HCT116 (cell line): Measurements from ENCODE around the gene CDK11B. TPM values are rescaled to one million over a fixed set of nuclear protein-coding genes. Genes with fewer than 3 reads are reported as not detected.

Experiments used
- ATAC-seq: fragments of 200-7000 bp; cut with Tn5 transposase; 2 replicates; pipeline ENCODE4 v1.9.1; 2020; ENCODE audit warnings: mild to moderate bottlenecking, moderate library complexity
- BruUV-seq: library from RNA; stranded (reverse); fragments of 400-500 nt; replicated peaks from 2 replicates; lab custom pipeline; 2021; lab: Mats Ljungman, UMichigan
- CTCF ChIA-PET: fragments of 300-600 bp; sonication (Branson Sonifier 250); formaldehyde crosslinking; loops from one replicate; lab custom pipeline; 2021; ENCODE audit warnings: antibody characterized with exemption; lab: Charles Lee
- POLR2A ChIA-PET: fragments of 300-600, 350-600 bp; sonication (Branson Sonifier 250); formaldehyde crosslinking; loops from one replicate; lab custom pipeline; 2021; ENCODE audit warnings: antibody characterized with exemption; lab: Charles Lee
- RAD21 ChIA-PET, 2 experiments: fragments of 300-600 bp; sonication (Branson Sonifier 250); formaldehyde crosslinking; loops; one replicate each; lab custom pipeline; 2023; ENCODE audit warnings: low total read pairs in 2 of 2; ENCODE audit not compliant: uncharacterized antibody in 2 of 2, unreplicated experiment in 2 of 2, low non-redundant PET in 1 of 2; lab: Charles Lee
- DNase-seq: peaks from one replicate; pipeline ENCODE4 v3.0.0-alpha.2; 2010; ENCODE audit warnings: low read depth, low spot score
- H2AFZ ChIP-seq: fragments of 200-600 bp; shearing (Covaris generic), sonication (generic); 2 replicates; pipeline ENCODE4 v1.6.1; 2017; ENCODE audit warnings: low read depth, mixed run types, mixed read lengths, antibody characterized with exemption, low read length; ENCODE audit not compliant: poor library complexity, severe bottlenecking
- H3K27ac ChIP-seq: 2 replicates; pipeline ENCODE4 v1.5.1; 2012; ENCODE audit warnings: low read depth, low read length
- H3K27me3 ChIP-seq: fragments of 200-600 bp; sonication (generic); 2 replicates; pipeline ENCODE4 v1.6.1; 2016; ENCODE audit warnings: mixed run types, low read length, mixed read lengths; ENCODE audit not compliant: insufficient read depth
- H3K36me3 ChIP-seq, 2 experiments: fragments of 200-500 bp in 1 of 2; fragments of 200-600 bp in 1 of 2; sonication (Bioruptor generic) in 1 of 2; sonication (generic) in 1 of 2; 2 replicates each; pipeline versions ENCODE4 v1.5.1 to v1.6.1; 2014 to 2016; ENCODE audit warnings: low read length in 2 of 2, inconsistent platforms in 1 of 2, mixed read lengths in 1 of 2, mixed run types in 1 of 2; ENCODE audit not compliant: insufficient read depth in 2 of 2, control insufficient read depth in 1 of 2
- H3K4me1 ChIP-seq, 2 experiments: fragments of 200-600 bp in 1 of 2; sonication (generic) in 1 of 2; 2 replicates each; pipeline versions ENCODE4 v1.5.1 to v1.6.1; 2012 to 2017; ENCODE audit warnings: low read length in 2 of 2, inconsistent platforms in 1 of 2, mild to moderate bottlenecking in 1 of 2, mixed read lengths in 1 of 2, mixed run types in 1 of 2, moderate library complexity in 1 of 2; ENCODE audit not compliant: insufficient read depth in 2 of 2, control insufficient read depth in 1 of 2
- H3K4me2 ChIP-seq: fragments of 200-600 bp; sonication (generic); 2 replicates; pipeline ENCODE4 v1.6.1; 2017; ENCODE audit warnings: mixed run types, low read length, mixed read lengths
- H3K4me3 ChIP-seq, 2 experiments: fragments of 200-600 bp in 1 of 2; sonication (generic) in 1 of 2; replicated peaks in 1 of 2; 2 replicates each; pipeline ENCODE4 v1.5.1; 2011 to 2016; ENCODE audit warnings: low read length in 2 of 2, control low read depth in 1 of 2, low read depth in 1 of 2, mild to moderate bottlenecking in 1 of 2, mixed read lengths in 1 of 2, mixed run types in 1 of 2
- H3K79me2 ChIP-seq: fragments of 200-600 bp; sonication (generic); 2 replicates; pipeline ENCODE4 v1.6.1; 2017; ENCODE audit warnings: mild to moderate bottlenecking, mixed run types, low read length, moderate library complexity, mixed read lengths; ENCODE audit not compliant: insufficient read depth
- H3K9ac ChIP-seq: fragments of 200-600 bp; sonication (generic); 2 replicates; pipeline ENCODE4 v1.6.1; 2016; ENCODE audit warnings: low read length, mixed read lengths
- H3K9me2 ChIP-seq: fragments of 200-600 bp; sonication (generic), shearing (Covaris generic); 2 replicates; pipeline ENCODE4 v1.6.1; 2017; ENCODE audit warnings: mixed run types, mild to moderate bottlenecking, moderate library complexity; ENCODE audit not compliant: insufficient read depth
- H3K9me3 ChIP-seq, 2 experiments: fragments of 200-500 bp in 1 of 2; fragments of 200-600 bp in 1 of 2; sonication (Bioruptor generic) in 1 of 2; sonication (generic) in 1 of 2; 2 replicates each; pipeline ENCODE4 v1.6.1; 2014 to 2017; ENCODE audit warnings: low read length in 2 of 2, mixed read lengths in 2 of 2, inconsistent platforms in 1 of 2, low read depth in 1 of 2, mild to moderate bottlenecking in 1 of 2, mixed run types in 1 of 2, moderate library complexity in 1 of 2; ENCODE audit not compliant: control insufficient read depth in 1 of 2, insufficient read depth in 1 of 2
- H4K20me1 ChIP-seq: fragments of 200-600 bp; sonication (generic), shearing (Covaris generic); 2 replicates; pipeline ENCODE4 v1.6.1; 2017; ENCODE audit warnings: mixed run types, mild to moderate bottlenecking, moderate library complexity; ENCODE audit not compliant: insufficient read depth
- ATF3 ChIP-seq: IDR thresholded peaks from 2 replicates; pipeline ENCODE4 v1.6.1; 2012
- CEBPB ChIP-seq: IDR thresholded peaks from 2 replicates; pipeline ENCODE4 v1.6.1; 2012; ENCODE audit warnings: low read depth
- EGR1 ChIP-seq: IDR thresholded peaks from 2 replicates; pipeline ENCODE4 v1.6.1; 2012; ENCODE audit warnings: low read depth
- ELF1 ChIP-seq: IDR thresholded peaks from 2 replicates; pipeline ENCODE4 v1.6.1; 2012; ENCODE audit warnings: low read depth, borderline replicate concordance
- EZH2 ChIP-seq: fragments of 200-600 bp; sonication (generic); IDR thresholded peaks from 2 replicates; pipeline ENCODE4 v1.6.1; 2017; ENCODE audit warnings: antibody characterized with exemption, mixed run types
- EZH2phosphoT487 ChIP-seq: fragments of 200-600 bp; IDR thresholded peaks from 2 replicates; pipeline ENCODE4 v1.6.1; 2018; ENCODE audit warnings: antibody characterized with exemption, borderline replicate concordance
- FOSL1 ChIP-seq: IDR thresholded peaks from 2 replicates; pipeline ENCODE4 v1.6.1; 2012; ENCODE audit warnings: low read depth
- MAX ChIP-seq: IDR thresholded peaks from 2 replicates; pipeline ENCODE4 v1.6.1; 2012
- POLR2A ChIP-seq: IDR thresholded peaks from 2 replicates; pipeline ENCODE4 v1.7.0; 2011; ENCODE audit warnings: borderline replicate concordance; ENCODE audit not compliant: insufficient read depth, insufficient read length; ENCODE audit errors: extremely low read depth
- POLR2AphosphoS5 ChIP-seq: IDR thresholded peaks from 2 replicates; pipeline ENCODE4 v1.6.1; 2011; ENCODE audit warnings: mild to moderate bottlenecking, low read depth, low read length, moderate library complexity
- RAD21 ChIP-seq: IDR thresholded peaks from 2 replicates; pipeline ENCODE4 v1.6.1; 2012; ENCODE audit warnings: low read depth, mild to moderate bottlenecking
- REST ChIP-seq: IDR thresholded peaks from 2 replicates; pipeline ENCODE4 v1.6.1; 2012; ENCODE audit warnings: low read depth
- SIN3A ChIP-seq: IDR thresholded peaks from 2 replicates; pipeline ENCODE4 v1.6.1; 2012; ENCODE audit warnings: low read depth
- SRF ChIP-seq: IDR thresholded peaks from 2 replicates; pipeline ENCODE4 v1.6.1; 2012; ENCODE audit warnings: low read depth
- YY1 ChIP-seq: IDR thresholded peaks from 2 replicates; pipeline ENCODE4 v1.6.1; 2011; ENCODE audit warnings: low read length, low read depth, moderate library complexity, mild to moderate bottlenecking; ENCODE audit not compliant: insufficient replicate concordance; ENCODE audit errors: extremely low read depth
- ZFX ChIP-seq: fragments of 450-650 bp; IDR thresholded peaks from 2 replicates; pipeline ENCODE4 v1.6.1; 2017
- ZNF274 ChIP-seq: fragments of 200-500 bp; sonication (Bioruptor generic); IDR thresholded peaks from 2 replicates; pipeline ENCODE4 v1.6.1; 2014; ENCODE audit warnings: mild to moderate bottlenecking, low read depth, low read length, inconsistent platforms
- intact Hi-C: fragments of 100-400 bp; cut with micrococcal nuclease; formaldehyde crosslinking; loops from 2 replicates; pipeline ENCODE4 v1.10.0; 2022
- total RNA-seq: library from RNA; stranded (reverse); gene quantifications from one replicate; pipeline ENCODE4 v1.2.1, GENCODE V29; 2021; ENCODE audit not compliant: unreplicated experiment

The CDK11B gene
- total RNA-seq, 1 experiment from 2014 or later: 31.5 TPM

GRCh38 chr1:1670866-1671265 is 12.1 kb upstream of the CDK11B start:
- POLR2A ChIA-PET: no interaction called here
- Histone ChIP-seq H3K27me3 (no peaks in the 10 kb centered on the region), H3K4me1 (no peaks in the 10 kb centered on the region), H3K4me2 (no peak overlapping the region), H3K9me2 (no peaks in the 10 kb centered on the region), H2AFZ (no peak overlapping the region), H3K27ac (no peak overlapping the region), H3K36me3 (no peaks in the 10 kb centered on the region; a peak in 2 of 4 replicates), H3K79me2 (no peaks in the 10 kb centered on the region), H3K9me3 (no peaks in the 10 kb centered on the region), H3K9ac (no peak overlapping the region), H4K20me1 (no peaks in the 10 kb centered on the region), H3K4me3 (no peak overlapping the region)
- intact Hi-C loops: no loop called here
- ATAC-seq: no peak
- BruUV-seq: no TSS peak
- TF ChIP-seq POLR2A (no peak), SRF (no peak), SIN3A (no peak), ZFX (no peak), FOSL1 (no peak), EZH2phosphoT487 (no peak), RAD21 (no peak), MAX (no peak), YY1 (no peak), EGR1 (no peak), REST (no peak), EZH2 (no peak), ELF1 (no peak), CEBPB (no peak), POLR2AphosphoS5 (no peak), ATF3 (no peak), ZNF274 (no peak)
- RAD21 ChIA-PET: no interaction called here
- no peak for DNase-seq
- CTCF ChIA-PET: no interaction called here
